Panc1 (cell line): ENCODE results near the gene PRDX5. TPM values are rescaled to one million over a fixed set of nuclear protein-coding genes. Genes with fewer than 3 reads are reported as not detected.
A peak's percentile ranks its signal among the peaks of the same experiment; 100 is the strongest.

ENCODE experiments used
- ATAC-seq: fragments of 200-7000 bp; cut with Tn5 transposase; 2 replicates; pipeline ENCODE4 v1.9.1; 2020; ENCODE audit warnings: mild to moderate bottlenecking, moderate library complexity
- BruUV-seq: library from RNA; stranded (reverse); fragments of 400-500 nt; replicated peaks from 2 replicates; lab custom pipeline; 2021; lab: Mats Ljungman, UMichigan
- CTCF ChIA-PET: fragments of 300-600 bp; sonication (Branson Sonifier 250); formaldehyde crosslinking; loops from one replicate; lab custom pipeline; 2022; ENCODE audit warnings: antibody characterized with exemption; lab: Charles Lee
- POLR2A ChIA-PET: fragments of 300-600 bp; sonication (Branson Sonifier 250); formaldehyde crosslinking; loops from one replicate; lab custom pipeline; 2022; ENCODE audit warnings: antibody characterized with exemption; lab: Charles Lee
- DNase-seq: peaks from one replicate; pipeline ENCODE4 v3.0.0-alpha.2; 2010; ENCODE audit warnings: low read depth, low spot score
- H3K27ac ChIP-seq: 2 replicates; pipeline ENCODE4 v1.5.1; 2011; ENCODE audit warnings: mild to moderate bottlenecking, low read length, inconsistent platforms
- H3K27me3 ChIP-seq: fragments of 200-500 bp; sonication (Bioruptor generic); 2 replicates; pipeline ENCODE4 v1.6.0; 2014; ENCODE audit warnings: low read length, inconsistent platforms; ENCODE audit not compliant: control insufficient read depth, insufficient read depth
- H3K36me3 ChIP-seq: fragments of 200-500 bp; sonication (Bioruptor generic); 2 replicates; pipeline ENCODE4 v1.5.1; 2014; ENCODE audit warnings: inconsistent platforms, mild to moderate bottlenecking, low read length, moderate library complexity; ENCODE audit not compliant: control insufficient read depth, insufficient read depth
- H3K4me1 ChIP-seq: 2 replicates; pipeline ENCODE4 v1.5.1; 2011; ENCODE audit warnings: inconsistent platforms, mild to moderate bottlenecking, low read length, moderate library complexity; ENCODE audit not compliant: control insufficient read depth, insufficient read depth
- H3K4me3 ChIP-seq, 2 experiments: 2 replicates each; pipeline ENCODE4 v1.5.1; 2011 to 2012; ENCODE audit warnings: low read depth in 2 of 2, low read length in 2 of 2, mild to moderate bottlenecking in 2 of 2, inconsistent platforms in 1 of 2, moderate library complexity in 1 of 2
- H3K9me3 ChIP-seq: fragments of 200-500 bp; sonication (Bioruptor generic); 2 replicates; pipeline ENCODE4 v1.5.1; 2014; ENCODE audit warnings: low read depth, mild to moderate bottlenecking, inconsistent platforms, low read length, moderate library complexity; ENCODE audit not compliant: control insufficient read depth, insufficient read depth
- POLR2AphosphoS5 ChIP-seq: IDR thresholded peaks from 2 replicates; pipeline ENCODE4 v1.6.1; 2012; ENCODE audit warnings: mild to moderate bottlenecking, low read depth, low read length, moderate library complexity
- SIN3A ChIP-seq: IDR thresholded peaks from 2 replicates; pipeline ENCODE4 v1.6.1; 2012; ENCODE audit warnings: low read depth, mild to moderate bottlenecking, low read length, moderate library complexity, borderline replicate concordance; ENCODE audit not compliant: insufficient read depth
- TCF7L2 ChIP-seq: IDR thresholded peaks from 2 replicates; pipeline ENCODE4 v1.6.1; 2011; ENCODE audit warnings: mild to moderate bottlenecking, low read depth, low read length, inconsistent platforms
- in situ Hi-C: cut with HindIII; loops from 2 replicates; pipeline ENCODE4 v1.10.0; 2016; ENCODE audit warnings: low sequenced_read_pairs, low pct_unique_long_range_greater_than_20kb
- intact Hi-C: fragments of 100-400 bp; cut with micrococcal nuclease; formaldehyde crosslinking; loops from one replicate; pipeline ENCODE4 v1.10.0; 2022; ENCODE audit not compliant: unreplicated experiment
- total RNA-seq: library from RNA; stranded (reverse); gene quantifications from one replicate; pipeline ENCODE4 v1.2.1, GENCODE V29; 2021; ENCODE audit not compliant: unreplicated experiment
- TF ChIP-seq, protein P1 (sequence below): fragments of 450-650 bp; IDR thresholded peaks from 2 replicates; pipeline ENCODE4 v1.5.1; 2017; ENCODE audit warnings: mild to moderate bottlenecking
- TF ChIP-seq, protein P2 (sequence below), 2 experiments: IDR thresholded peaks; 2 replicates each; pipeline ENCODE4 v1.6.1; 2011 to 2012; ENCODE audit warnings: low read depth in 2 of 2, control low read depth in 1 of 2, low read length in 1 of 2, mild to moderate bottlenecking in 1 of 2, moderate library complexity in 1 of 2; ENCODE audit not compliant: insufficient read depth in 1 of 2

Gene PRDX5
- total RNA-seq, 1 experiment from 2014 or later: 492 TPM

DNA sequence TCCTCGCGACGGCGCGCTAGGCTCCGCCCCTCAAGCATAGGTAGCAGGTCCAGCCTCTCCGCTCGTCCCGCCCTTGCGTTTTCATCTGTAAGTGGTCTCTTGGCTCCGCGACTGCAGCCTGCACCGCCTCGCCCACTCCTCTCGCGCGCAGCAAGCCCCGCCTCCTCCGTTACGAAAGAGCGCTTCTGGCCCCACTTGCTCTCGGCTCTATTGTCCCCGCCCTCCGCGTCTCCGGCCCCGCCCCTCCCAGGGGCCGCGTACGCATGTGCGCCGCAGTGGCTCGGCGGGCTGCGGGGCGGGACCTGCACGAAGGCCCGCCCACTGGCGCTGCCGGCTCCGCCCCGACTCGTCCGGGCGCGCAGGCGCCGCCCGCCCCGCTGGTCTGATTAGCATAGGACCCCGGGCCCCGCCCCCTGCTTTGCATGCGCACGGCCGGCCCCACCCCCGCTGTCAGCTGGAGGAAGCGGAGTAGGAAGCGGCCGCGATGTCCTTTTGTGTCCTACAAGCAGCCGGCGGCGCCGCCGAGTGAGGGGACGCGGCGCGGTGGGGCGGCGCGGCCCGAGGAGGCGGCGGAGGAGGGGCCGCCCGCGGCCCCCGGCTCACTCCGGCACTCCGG lies 12.7 kb upstream of the PRDX5 start, which contains the start of gene ESRRA:
ESRRA (plus strand) TSS at position 450 of the 616 bp plus-strand sequence. CDS start 1,656 bp downstream, outside the sequence.
- H3K27me3 ChIP-seq: no peaks in the 10 kb centered on the region
- BruUV-seq: no TSS peak
- ChIA-PET CTCF (interaction anchor here (0.5 to 2.3 kb wide), 7 partner anchors 12 to 1415 kb away, joined by 3 to 25 read pairs (median 4); partner anchors contain the start of genes PLCB3, PRDX5 and TRMT112), POLR2A (interaction anchor here (0.6 to 0.7 kb wide), 6 partner anchors 13 to 1473 kb away, joined by 3 to 7 read pairs (median 4); partner anchors contain the start of genes BAD, PRDX5 and STX5)
- peaks cover 15% of the 10 kb centered on the region for H3K4me1 ChIP-seq
- peak within 1 kb of the TSS; percentile 72 to 96 for H3K4me3 ChIP-seq
- peak; percentile 83 for ATAC-seq
- peak; percentile 96 for DNase-seq
- intact Hi-C loops: loop anchor here (10.0 kb wide), 1 partner anchor 60 kb away; the partner anchor contains the start of genes FKBP2 and PPP1R14B
- no peaks in the 10 kb centered on the region for H3K9me3 ChIP-seq
- in situ Hi-C loops: no loop called here
- TF ChIP-seq, protein P1, sequence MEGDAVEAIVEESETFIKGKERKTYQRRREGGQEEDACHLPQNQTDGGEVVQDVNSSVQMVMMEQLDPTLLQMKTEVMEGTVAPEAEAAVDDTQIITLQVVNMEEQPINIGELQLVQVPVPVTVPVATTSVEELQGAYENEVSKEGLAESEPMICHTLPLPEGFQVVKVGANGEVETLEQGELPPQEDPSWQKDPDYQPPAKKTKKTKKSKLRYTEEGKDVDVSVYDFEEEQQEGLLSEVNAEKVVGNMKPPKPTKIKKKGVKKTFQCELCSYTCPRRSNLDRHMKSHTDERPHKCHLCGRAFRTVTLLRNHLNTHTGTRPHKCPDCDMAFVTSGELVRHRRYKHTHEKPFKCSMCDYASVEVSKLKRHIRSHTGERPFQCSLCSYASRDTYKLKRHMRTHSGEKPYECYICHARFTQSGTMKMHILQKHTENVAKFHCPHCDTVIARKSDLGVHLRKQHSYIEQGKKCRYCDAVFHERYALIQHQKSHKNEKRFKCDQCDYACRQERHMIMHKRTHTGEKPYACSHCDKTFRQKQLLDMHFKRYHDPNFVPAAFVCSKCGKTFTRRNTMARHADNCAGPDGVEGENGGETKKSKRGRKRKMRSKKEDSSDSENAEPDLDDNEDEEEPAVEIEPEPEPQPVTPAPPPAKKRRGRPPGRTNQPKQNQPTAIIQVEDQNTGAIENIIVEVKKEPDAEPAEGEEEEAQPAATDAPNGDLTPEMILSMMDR: no peak
- TF ChIP-seq, protein P2, sequence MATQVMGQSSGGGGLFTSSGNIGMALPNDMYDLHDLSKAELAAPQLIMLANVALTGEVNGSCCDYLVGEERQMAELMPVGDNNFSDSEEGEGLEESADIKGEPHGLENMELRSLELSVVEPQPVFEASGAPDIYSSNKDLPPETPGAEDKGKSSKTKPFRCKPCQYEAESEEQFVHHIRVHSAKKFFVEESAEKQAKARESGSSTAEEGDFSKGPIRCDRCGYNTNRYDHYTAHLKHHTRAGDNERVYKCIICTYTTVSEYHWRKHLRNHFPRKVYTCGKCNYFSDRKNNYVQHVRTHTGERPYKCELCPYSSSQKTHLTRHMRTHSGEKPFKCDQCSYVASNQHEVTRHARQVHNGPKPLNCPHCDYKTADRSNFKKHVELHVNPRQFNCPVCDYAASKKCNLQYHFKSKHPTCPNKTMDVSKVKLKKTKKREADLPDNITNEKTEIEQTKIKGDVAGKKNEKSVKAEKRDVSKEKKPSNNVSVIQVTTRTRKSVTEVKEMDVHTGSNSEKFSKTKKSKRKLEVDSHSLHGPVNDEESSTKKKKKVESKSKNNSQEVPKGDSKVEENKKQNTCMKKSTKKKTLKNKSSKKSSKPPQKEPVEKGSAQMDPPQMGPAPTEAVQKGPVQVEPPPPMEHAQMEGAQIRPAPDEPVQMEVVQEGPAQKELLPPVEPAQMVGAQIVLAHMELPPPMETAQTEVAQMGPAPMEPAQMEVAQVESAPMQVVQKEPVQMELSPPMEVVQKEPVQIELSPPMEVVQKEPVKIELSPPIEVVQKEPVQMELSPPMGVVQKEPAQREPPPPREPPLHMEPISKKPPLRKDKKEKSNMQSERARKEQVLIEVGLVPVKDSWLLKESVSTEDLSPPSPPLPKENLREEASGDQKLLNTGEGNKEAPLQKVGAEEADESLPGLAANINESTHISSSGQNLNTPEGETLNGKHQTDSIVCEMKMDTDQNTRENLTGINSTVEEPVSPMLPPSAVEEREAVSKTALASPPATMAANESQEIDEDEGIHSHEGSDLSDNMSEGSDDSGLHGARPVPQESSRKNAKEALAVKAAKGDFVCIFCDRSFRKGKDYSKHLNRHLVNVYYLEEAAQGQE (IDR thresholded peaks at IDR 0.05; ENCODE audit: insufficient read depth in 1 of 2, low read depth in 2 of 2, low read length in 1 of 2): no peak
- peak; percentile 86; the same call in 1 of the 2 replicates for TF ChIP-seq SIN3A
- H3K36me3 ChIP-seq: no peaks in the 10 kb centered on the region
- peak within 1 kb of the TSS; percentile 95 for H3K27ac ChIP-seq

DNA sequence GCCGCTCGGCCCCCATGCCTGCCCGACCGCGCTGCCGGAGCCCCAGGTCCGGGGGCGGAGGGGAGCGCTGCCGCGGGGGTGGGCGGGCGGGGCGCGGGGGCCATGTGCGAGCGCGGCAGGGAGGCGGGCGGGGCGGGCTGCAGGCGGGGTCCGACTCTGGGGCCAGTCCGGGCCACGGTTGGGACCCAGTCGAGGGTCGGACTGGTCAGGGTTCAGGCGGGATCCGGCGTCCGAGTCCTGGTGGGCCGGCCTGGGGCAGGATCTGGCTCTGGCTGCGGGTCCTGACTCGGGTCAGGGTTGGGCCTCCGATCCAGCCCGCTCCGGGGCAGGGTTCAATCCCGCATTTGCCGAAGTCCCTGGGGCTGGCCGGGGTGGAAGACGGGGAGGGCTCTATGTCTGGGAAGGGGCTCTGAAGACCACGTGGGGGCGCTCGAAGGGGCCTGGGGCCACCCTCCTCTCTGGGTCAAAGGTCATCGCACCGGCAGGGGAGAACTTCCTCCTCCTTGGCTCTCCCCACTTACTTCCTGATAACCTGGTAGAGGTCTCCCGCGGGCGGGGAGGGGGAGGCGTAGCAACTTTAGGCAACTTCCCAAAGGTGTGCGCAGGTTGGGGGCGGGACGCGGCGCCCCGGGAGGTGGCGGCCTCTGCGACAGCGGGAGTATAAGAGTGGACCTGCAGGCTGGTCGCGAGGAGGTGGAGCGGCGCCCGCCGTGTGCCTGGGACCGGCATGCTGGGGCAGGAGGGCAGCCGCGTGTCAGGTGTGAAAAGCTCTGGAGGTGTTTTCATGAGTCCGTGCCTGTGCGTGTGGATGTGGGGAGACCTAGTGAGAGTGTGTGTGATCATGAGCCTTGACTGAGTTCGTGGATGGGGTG lies 12.0 kb upstream of the PRDX5 start:
- Histone ChIP-seq H3K27ac (peak overlapping the region; percentile 77), H3K27me3 (no peaks in the 10 kb centered on the region), H3K4me1 (peaks cover 13% of the 10 kb centered on the region), H3K9me3 (no peaks in the 10 kb centered on the region), H3K36me3 (no peaks in the 10 kb centered on the region), H3K4me3 (peak overlapping the region; percentile 72 to 80)
- ChIA-PET POLR2A (interaction anchor here (0.6 to 1.1 kb wide), 5 partner anchors 11 to 1474 kb away, joined by 3 to 8 read pairs (median 4); partner anchors contain the start of genes BAD, PRDX5, STX5 and TRMT112), CTCF (interaction anchor here (0.5 to 2.3 kb wide), 2 partner anchors 49 to 616 kb away, joined by 3 to 25 read pairs; no protein-coding TSS in a partner anchor)
- TF ChIP-seq POLR2AphosphoS5 (peak; percentile 39; the same call in 1 of the 2 replicates), SIN3A (0 out of 2 replicates have a peak, but pooled peaks have one; percentile 69), TCF7L2 (no peak)
- TF ChIP-seq, protein P1: peak; percentile 86
- TF ChIP-seq, protein P2 (IDR thresholded peaks at IDR 0.05; ENCODE audit: insufficient read depth in 1 of 2, low read depth in 2 of 2, low read length in 1 of 2): no peak
- BruUV-seq: TSS peak; percentile 77
- in situ Hi-C loops (no loop called here), intact Hi-C loops (loop anchor here (10.0 kb wide), 1 partner anchor 61 kb away; the partner anchor contains the start of genes FKBP2 and PPP1R14B)
- DNase-seq (no peak), ATAC-seq (peak; percentile 39)
